Esophagus muscularis mucosa (tissue), 3 donors: ENCODE data around the gene WDR89.

Experiments
- POLR2A ChIP-seq: fragments of 450-650 bp; IDR thresholded peaks from one replicate; pipeline ENCODE4 v1.6.1; 2017; ENCODE audit warnings: antibody characterized with exemption, moderate library complexity, mild to moderate bottlenecking, low read depth
- POLR2AphosphoS5 ChIP-seq, 2 donors: sonication (generic); formaldehyde crosslinking; IDR thresholded peaks; one replicate each; pipeline ENCODE4 v1.6.1; 2017; ENCODE audit warnings: antibody characterized with exemption in 2 of 2
- TF ChIP-seq, protein P1 (sequence below), 3 experiments: fragments of 200-600 bp in 2 of 3; fragments of 450-650 bp in 1 of 3; sonication (generic) in 2 of 3; IDR thresholded peaks; one replicate each; pipeline ENCODE4 v1.5.1; 2017 to 2019; ENCODE audit warnings: antibody characterized with exemption in 3 of 3, mild to moderate bottlenecking in 2 of 3, moderate library complexity in 1 of 3

DNA sequence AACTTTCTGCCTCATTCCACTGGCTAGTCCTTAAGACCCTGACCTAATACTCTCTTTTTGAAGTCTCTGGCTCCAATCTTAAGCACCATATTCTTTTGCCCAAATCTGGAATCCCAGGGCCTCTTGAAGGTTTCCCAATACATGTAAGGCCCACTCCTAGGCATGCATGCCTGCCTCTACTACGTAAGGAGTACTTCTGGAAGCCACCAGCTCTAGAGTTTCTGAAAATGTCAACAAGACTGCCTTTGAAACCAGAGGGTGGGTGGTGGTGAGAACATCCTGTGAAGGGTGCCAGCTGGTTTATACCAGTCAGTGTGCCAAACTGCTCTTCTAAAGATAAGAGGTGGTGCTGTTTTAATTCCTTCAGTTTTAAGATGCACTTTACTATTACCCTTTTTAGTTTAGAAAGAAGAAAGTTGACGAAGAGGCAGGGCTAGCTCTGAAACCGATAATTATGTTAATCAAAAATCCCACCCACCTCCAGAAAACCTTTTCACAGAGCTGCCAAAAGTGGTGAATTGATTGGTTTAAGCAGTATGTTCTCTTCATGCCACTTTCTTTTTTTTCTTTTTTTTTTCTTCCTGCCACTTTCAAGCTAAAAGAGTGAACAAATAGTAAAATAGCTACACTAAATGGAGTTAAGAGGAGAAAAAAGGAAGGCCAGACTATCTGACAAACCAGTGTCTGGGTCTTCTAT lies 8.7 kb upstream of the WDR89 start:
- TF ChIP-seq, protein P1, sequence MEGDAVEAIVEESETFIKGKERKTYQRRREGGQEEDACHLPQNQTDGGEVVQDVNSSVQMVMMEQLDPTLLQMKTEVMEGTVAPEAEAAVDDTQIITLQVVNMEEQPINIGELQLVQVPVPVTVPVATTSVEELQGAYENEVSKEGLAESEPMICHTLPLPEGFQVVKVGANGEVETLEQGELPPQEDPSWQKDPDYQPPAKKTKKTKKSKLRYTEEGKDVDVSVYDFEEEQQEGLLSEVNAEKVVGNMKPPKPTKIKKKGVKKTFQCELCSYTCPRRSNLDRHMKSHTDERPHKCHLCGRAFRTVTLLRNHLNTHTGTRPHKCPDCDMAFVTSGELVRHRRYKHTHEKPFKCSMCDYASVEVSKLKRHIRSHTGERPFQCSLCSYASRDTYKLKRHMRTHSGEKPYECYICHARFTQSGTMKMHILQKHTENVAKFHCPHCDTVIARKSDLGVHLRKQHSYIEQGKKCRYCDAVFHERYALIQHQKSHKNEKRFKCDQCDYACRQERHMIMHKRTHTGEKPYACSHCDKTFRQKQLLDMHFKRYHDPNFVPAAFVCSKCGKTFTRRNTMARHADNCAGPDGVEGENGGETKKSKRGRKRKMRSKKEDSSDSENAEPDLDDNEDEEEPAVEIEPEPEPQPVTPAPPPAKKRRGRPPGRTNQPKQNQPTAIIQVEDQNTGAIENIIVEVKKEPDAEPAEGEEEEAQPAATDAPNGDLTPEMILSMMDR (IDR thresholded peaks at IDR 0.05), result no peak
- TF ChIP-seq POLR2A (no peak), POLR2AphosphoS5 (IDR thresholded peaks at IDR 0.05) (no peak)
